Muscle of arm (tissue), 12 donors: ENCODE measurements around the gene RASL10B. TPM values are rescaled to one million over a fixed set of nuclear protein-coding genes. Genes with fewer than 3 reads are reported as not detected.

ENCODE experiments used
- polyA plus RNA-seq, 12 donors: library from polyadenylated mRNA; unstranded; fragments of 120-200 nt; gene quantifications; one replicate each; pipeline ENCODE4 v1.2.1, GENCODE V29; 2013; ENCODE audit not compliant: insufficient read length in 12 of 12

Gene RASL10B
- polyA plus RNA-seq, 12 donors = 1.4 to 4.3 (median 2.4) TPM; not detected in 1

Other genes with a start within 250 kb of the RASL10B start
- under 1 TPM in 10 of 12 donors, not detected in 2; 0.10 to 0.72 (median 0.20) TPM for gene SLFN12L, start 194.0 kb upstream of the RASL10B start, polyA plus RNA-seq
- under 1 TPM in 10 of 12 donors, not detected in 2; 0.08 to 0.80 (median 0.24) TPM for gene SLFN14, start 170.8 kb upstream of the RASL10B start, polyA plus RNA-seq
- 10 to 100 TPM in 1 of 12 donors, 1 to 10 TPM in 10, not detected in 1; 5.2 to 10.4 (median 8.0) TPM for gene PEX12, start 153.1 kb upstream of the RASL10B start, polyA plus RNA-seq
- gene AP2B1, start 144.3 kb upstream of the RASL10B start, polyA plus RNA-seq = 10 to 100 TPM in 11 of 12 donors, not detected in 1; 75.5 to 97.8 (median 81.7) TPM
- gene GAS2L2, start 21.6 kb downstream of the RASL10B start, polyA plus RNA-seq = under 1 TPM in 1 of 12 donors, not detected in 11; 0.07 TPM
- under 1 TPM in 1 of 12 donors, not detected in 11; 0.16 TPM for gene C17orf50, start 29.2 kb downstream of the RASL10B start, polyA plus RNA-seq
- 10 to 100 TPM in 1 of 12 donors, 1 to 10 TPM in 10, not detected in 1; 2.2 to 14.3 (median 3.7) TPM for gene MMP28, start 64.0 kb downstream of the RASL10B start, polyA plus RNA-seq
- 100 to 1,000 TPM in 10 of 12 donors, 10 to 100 TPM in 1, not detected in 1; 96.4 to 211 (median 120) TPM for gene TAF15, start 77.8 kb downstream of the RASL10B start, polyA plus RNA-seq
- under 1 TPM in 5 of 12 donors, not detected in 7; 0.11 to 0.21 (median 0.15) TPM for gene HEATR9, start 137.3 kb downstream of the RASL10B start, polyA plus RNA-seq
- 1 to 10 TPM in 8 of 12 donors, under 1 TPM in 2, not detected in 2; 0.63 to 4.0 (median 1.1) TPM for gene CCL5, start 148.7 kb downstream of the RASL10B start, polyA plus RNA-seq
- 1 to 10 TPM in 1 of 12 donors, under 1 TPM in 9, not detected in 2; 0.43 to 1.4 (median 0.65) TPM for gene RDM1, start 199.1 kb downstream of the RASL10B start, polyA plus RNA-seq
- not detected for gene LYZL6, start 212.1 kb downstream of the RASL10B start, polyA plus RNA-seq
- under 1 TPM in 8 of 12 donors, not detected in 4; 0.13 to 0.54 (median 0.31) TPM for gene CCL16, start 249.9 kb downstream of the RASL10B start, polyA plus RNA-seq